ENCODE data around the gene HOXB2. TPM values are rescaled to one million over a fixed set of nuclear protein-coding genes. Genes with fewer than 3 reads are reported as not detected.
A peak's percentile ranks its signal among the peaks of the same experiment; 100 is the strongest.

Gene HOXB2
- total RNA-seq, 1 experiment from 2014 or later = not detected

DNA sequence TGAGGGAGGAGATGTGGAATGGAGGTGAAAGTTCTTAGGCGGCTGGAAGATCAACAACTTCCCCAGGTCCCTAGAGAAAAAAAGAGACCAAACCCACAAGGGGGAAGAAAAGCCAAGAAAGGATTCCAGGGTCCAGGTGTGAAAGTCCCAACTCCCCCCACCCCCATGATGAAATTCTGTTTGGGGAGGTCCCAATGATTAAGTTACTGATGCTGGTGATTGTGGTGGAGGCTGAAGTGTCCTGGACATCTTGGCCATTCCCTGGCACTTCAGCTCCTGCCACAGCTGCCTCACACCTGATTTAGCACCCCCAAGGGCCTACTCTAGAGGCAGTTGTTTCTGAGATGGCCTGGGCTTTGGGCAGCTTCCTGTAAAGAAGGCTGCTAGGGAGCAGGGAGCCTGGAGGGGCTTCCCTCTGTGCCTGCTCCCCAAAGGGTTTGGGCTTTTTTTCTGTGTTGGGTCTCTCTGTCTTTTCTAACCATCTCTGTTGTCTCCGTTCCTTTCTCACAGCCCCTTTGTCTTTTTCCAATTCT, 20.2 kb upstream of the HOXB2 start:
- H3K4me1 Mint-ChIP-seq = peaks cover 3 to 12% of the 10 kb centered on the region in 2 experiments; a peak in 3 of 4 replicates
- H2AFZ ChIP-seq (ENCODE audit: low read length) = no peak overlapping the region
- H3K36me3 Mint-ChIP-seq (ENCODE audit: insufficient read depth in 1 of 3, low read depth in 3 of 3) = no peaks in the 10 kb centered on the region; a peak in 1 of 7 replicates
- no peak overlapping the region for H3K14ac ChIP-seq (ENCODE audit: insufficient read depth, low read length)
- peaks cover 99% of the 10 kb centered on the region for H3K27me3 ChIP-seq (ENCODE audit: insufficient read depth, low read length)
- peaks cover 39% of the 10 kb centered on the region for H3K27me3 Mint-ChIP-seq (ENCODE audit: low read depth)
- no CpG with 5 or more reads among the region's 2 CpGs for WGBS (ENCODE audit: extremely low coverage, insufficient read length, low lambda C conversion rate)
- H2BK12ac ChIP-seq (ENCODE audit: insufficient read length, low read depth, low read length) = no peak overlapping the region
- H3T11ph ChIP-seq (ENCODE audit: low read length) = no peak overlapping the region
- H4K20me1 ChIP-seq (ENCODE audit: control insufficient read depth, insufficient read depth, insufficient read length) = peaks cover 2% of the 10 kb centered on the region
- H3K79me2 ChIP-seq (ENCODE audit: insufficient read depth, low read length) = no peaks in the 10 kb centered on the region
- no peak overlapping the region for H2BK15ac ChIP-seq (ENCODE audit: low read depth, low read length)
- no peak overlapping the region for H3K27ac ChIP-seq (ENCODE audit: insufficient read length, low read depth, low read length)
- H3K4me2 ChIP-seq (ENCODE audit: insufficient read depth, insufficient read length, low read length) = no peak overlapping the region
- TF ChIP-seq, protein P1, sequence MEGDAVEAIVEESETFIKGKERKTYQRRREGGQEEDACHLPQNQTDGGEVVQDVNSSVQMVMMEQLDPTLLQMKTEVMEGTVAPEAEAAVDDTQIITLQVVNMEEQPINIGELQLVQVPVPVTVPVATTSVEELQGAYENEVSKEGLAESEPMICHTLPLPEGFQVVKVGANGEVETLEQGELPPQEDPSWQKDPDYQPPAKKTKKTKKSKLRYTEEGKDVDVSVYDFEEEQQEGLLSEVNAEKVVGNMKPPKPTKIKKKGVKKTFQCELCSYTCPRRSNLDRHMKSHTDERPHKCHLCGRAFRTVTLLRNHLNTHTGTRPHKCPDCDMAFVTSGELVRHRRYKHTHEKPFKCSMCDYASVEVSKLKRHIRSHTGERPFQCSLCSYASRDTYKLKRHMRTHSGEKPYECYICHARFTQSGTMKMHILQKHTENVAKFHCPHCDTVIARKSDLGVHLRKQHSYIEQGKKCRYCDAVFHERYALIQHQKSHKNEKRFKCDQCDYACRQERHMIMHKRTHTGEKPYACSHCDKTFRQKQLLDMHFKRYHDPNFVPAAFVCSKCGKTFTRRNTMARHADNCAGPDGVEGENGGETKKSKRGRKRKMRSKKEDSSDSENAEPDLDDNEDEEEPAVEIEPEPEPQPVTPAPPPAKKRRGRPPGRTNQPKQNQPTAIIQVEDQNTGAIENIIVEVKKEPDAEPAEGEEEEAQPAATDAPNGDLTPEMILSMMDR (conservative IDR thresholded peaks at IDR 0.05) = no peak
- H3K27ac Mint-ChIP-seq = no peak overlapping the region
- H2BK120ac ChIP-seq (ENCODE audit: low read depth, low read length, poor library complexity, severe bottlenecking) = no peak overlapping the region
- H2AK5ac ChIP-seq (ENCODE audit: insufficient read length, low read length) = no peak overlapping the region
- no peak overlapping the region for H4K91ac ChIP-seq (ENCODE audit: insufficient read length, low read depth, low read length)
- no peak overlapping the region for H2BK20ac ChIP-seq (ENCODE audit: low read depth, low read length, poor library complexity, severe bottlenecking)
- peaks cover 0 to 10% of the 10 kb centered on the region in 2 experiments; a peak in 2 of 5 replicates for H3K9me3 Mint-ChIP-seq
- no peak overlapping the region for H3K9ac ChIP-seq (ENCODE audit: extremely low read depth, insufficient read length, low read length)
- H3K56ac ChIP-seq (ENCODE audit: insufficient read length, low read depth, low read length) = no peak overlapping the region
- no peak overlapping the region for H2BK5ac ChIP-seq (ENCODE audit: insufficient read length, low read length)
- no peak overlapping the region for H3K18ac ChIP-seq (ENCODE audit: insufficient read length, low read depth, low read length)
- H3K79me1 ChIP-seq (ENCODE audit: insufficient read depth, low read depth, low read length, poor library complexity, severe bottlenecking) = no peaks in the 10 kb centered on the region
- no peak overlapping the region for H4K5ac ChIP-seq (ENCODE audit: insufficient read length, low read depth, low read length)
- peak overlapping the region in 1 of 2 experiments; percentile 63; a peak in 1 of 5 replicates for H3K4me3 Mint-ChIP-seq
- H3K4ac ChIP-seq (ENCODE audit: low read depth, low read length) = no peak overlapping the region
- H3K9me3 ChIP-seq (ENCODE audit: control insufficient read depth, low read depth, low read length) = no peaks in the 10 kb centered on the region
- DNase-seq = no peak
- H4K8ac ChIP-seq (replicated peaks; ENCODE audit: insufficient read length, low read depth, low read length) = no peak overlapping the region
- H3K4me1 ChIP-seq (ENCODE audit: insufficient read depth, low read length) = peaks cover 2% of the 10 kb centered on the region; the same call in 1 of the 2 replicates
- H3K23me2 ChIP-seq (ENCODE audit: insufficient read length, low read depth, low read length, poor library complexity, severe bottlenecking) = no peaks in the 10 kb centered on the region
- no peak overlapping the region for H3K23ac ChIP-seq (ENCODE audit: insufficient read length, low read depth, low read length)
